ENCODE measurements around the gene SH3PXD2A. TPM values are rescaled to one million over a fixed set of nuclear protein-coding genes. Genes with fewer than 3 reads are reported as not detected.

The SH3PXD2A gene
- total and polyA plus RNA-seq, 4 experiments from 2014 or later, result 0.39 to 17.5 (median 8.9) TPM

DNA sequence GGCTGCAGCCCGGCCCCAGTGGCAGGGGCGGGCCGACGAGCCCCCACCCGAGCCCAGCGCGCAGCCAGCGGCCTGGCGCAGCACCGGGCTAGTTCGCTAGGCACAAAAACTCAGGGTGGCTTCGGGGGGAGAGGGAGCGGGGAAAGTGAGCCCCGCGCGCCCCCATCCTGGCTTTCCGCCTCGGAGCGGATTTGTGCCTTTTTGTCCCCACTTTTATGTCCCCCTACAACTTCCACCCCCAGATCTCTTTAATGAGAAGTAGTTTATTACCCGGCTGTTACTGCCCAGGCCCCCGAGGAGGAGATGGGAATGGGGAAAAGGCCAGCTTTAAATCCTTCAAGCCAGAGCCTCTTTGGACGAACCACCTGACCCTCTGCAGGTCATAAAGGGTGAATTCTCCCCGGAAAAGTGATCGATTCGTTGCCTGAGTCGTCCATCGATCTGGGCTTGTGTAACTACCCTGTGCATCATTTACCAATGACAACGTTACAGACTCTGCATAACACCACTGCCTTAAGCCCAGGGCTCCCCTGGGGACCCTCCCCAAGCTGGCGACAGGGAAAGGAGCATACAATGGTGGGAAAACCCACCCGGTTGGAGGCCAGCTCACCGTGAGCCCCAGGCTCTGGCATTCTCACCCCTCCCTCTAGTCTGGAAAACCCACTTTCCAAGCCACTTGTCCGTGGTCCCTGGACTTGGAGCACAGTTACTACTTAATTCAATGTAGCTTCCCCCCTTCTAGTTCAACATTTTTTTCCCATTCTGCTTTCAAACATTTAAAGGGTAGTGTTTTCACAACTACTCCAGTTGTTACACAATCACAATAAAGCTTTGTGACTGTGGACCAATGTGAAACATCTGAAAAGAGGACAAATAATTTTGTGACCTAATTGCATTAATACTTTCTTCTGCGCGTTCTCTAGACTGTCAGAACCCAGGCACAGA, 748 bp upstream of the SH3PXD2A start:
- intact Hi-C loops (cut with micrococcal nuclease), result loop anchor here (5.0 to 10.0 kb wide), 3 partner anchors 51 to 251 kb away; no protein-coding TSS in a partner anchor
- H3K36me3 ChIP-seq (ENCODE audit: insufficient read depth, low read length), result no peaks in the 10 kb centered on the region
- no peaks in the 10 kb centered on the region for H3K9me3 Mint-ChIP-seq
- H3K27ac Mint-ChIP-seq, result peak overlapping the region in 3 of 7 donors; percentile 29 to 71 (median 36)
- peaks cover 8 to 19% (median 14%) of the 10 kb centered on the region in 4 donors for H3K4me1 Mint-ChIP-seq
- H3K4me3 ChIP-seq (ENCODE audit: low read length in 2 of 2), result no peak overlapping the region
- H3K4me1 ChIP-seq (ENCODE audit: insufficient read depth, low read length), result peaks cover 18% of the 10 kb centered on the region
- H3K36me3 Mint-ChIP-seq, result peaks cover 0 to 9% of the 10 kb centered on the region in 2 donors
- H3K4me3 Mint-ChIP-seq, result peak overlapping the region; percentile 61 to 83 (median 74)
- CTCF ChIA-PET (ENCODE audit: partially characterized antibody), result interaction anchor here (0.7 to 3.9 kb wide), 12 partner anchors 10 to 147 kb away, joined by 3 to 101 read pairs (median 4); no protein-coding TSS in a partner anchor
- peaks cover 8% of the 10 kb centered on the region for H3K27me3 ChIP-seq (ENCODE audit: insufficient read depth, low read length)
- no peaks in the 10 kb centered on the region for H3K9me3 ChIP-seq (ENCODE audit: control insufficient read depth in 1 of 2, low read length in 2 of 2)
- no peak for DNase-seq
- H3K27ac ChIP-seq (ENCODE audit: low read depth, low read length), result no peak overlapping the region
- peaks cover 14 to 19% of the 10 kb centered on the region in 2 donors for H3K27me3 Mint-ChIP-seq
- POLR2A ChIA-PET (ENCODE audit: partially characterized antibody), result interaction anchor here (0.7 to 3.3 kb wide), 2 partner anchors 90 to 144 kb away, joined by 3 to 10 read pairs; no protein-coding TSS in a partner anchor

GRCh38 chr10:103854686-103855391, 537 bp downstream of the SH3PXD2A start:
- Mint-ChIP-seq H3K27ac (peak overlapping the region in 3 of 7 donors; percentile 23 to 81 (median 66)), H3K27me3 (peaks cover 17 to 22% of the 10 kb centered on the region in 2 donors)

GRCh38 chr10:103854265-103854685, 1.1 kb downstream of the SH3PXD2A start:
- ChIA-PET POLR2A (ENCODE audit: partially characterized antibody) (interaction anchor here (0.6 to 2.0 kb wide), 10 partner anchors 8 to 142 kb away, joined by 3 to 7 read pairs (median 4); no protein-coding TSS in a partner anchor), CTCF (ENCODE audit: partially characterized antibody) (interaction anchor here (0.6 to 4.4 kb wide), 10 partner anchors 8 to 146 kb away, joined by 3 to 45 read pairs (median 4); no protein-coding TSS in a partner anchor)
- Histone ChIP-seq H3K4me1 (ENCODE audit: insufficient read depth, low read length) (peaks cover 18% of the 10 kb centered on the region), H3K27me3 (ENCODE audit: insufficient read depth, low read length) (peaks cover 8% of the 10 kb centered on the region), H3K27ac (ENCODE audit: low read depth, low read length) (no peak overlapping the region), H3K9me3 (ENCODE audit: control insufficient read depth in 1 of 2, low read length in 2 of 2) (no peaks in the 10 kb centered on the region), H3K36me3 (ENCODE audit: insufficient read depth, low read length) (no peaks in the 10 kb centered on the region), H3K4me3 (ENCODE audit: low read length in 2 of 2) (peak overlapping the region in 1 of 2 donors; percentile 51)
- peaks cover 0 to 9% of the 10 kb centered on the region in 2 donors for H3K36me3 Mint-ChIP-seq
- peaks cover 8 to 19% (median 14%) of the 10 kb centered on the region in 4 donors for H3K4me1 Mint-ChIP-seq
- H3K27ac Mint-ChIP-seq, result peak overlapping the region in 3 of 7 donors; percentile 23 to 66 (median 55)
- no peaks in the 10 kb centered on the region for H3K9me3 Mint-ChIP-seq
- intact Hi-C loops (cut with micrococcal nuclease), result loop anchor here (10.0 kb wide), 2 partner anchors 49 to 249 kb away; no protein-coding TSS in a partner anchor
- DNase-seq, result no peak
- H3K27me3 Mint-ChIP-seq, result peaks cover 17 to 22% of the 10 kb centered on the region in 2 donors
- H3K4me3 Mint-ChIP-seq, result peak overlapping the region; percentile 83 to 91 (median 86)

More at GRCh38 chr10:103854686-103855391, 537 bp downstream of the SH3PXD2A start:
- no peak for DNase-seq
- ChIA-PET POLR2A (ENCODE audit: partially characterized antibody) (interaction anchor here (0.6 to 2.0 kb wide), 10 partner anchors 9 to 142 kb away, joined by 3 to 7 read pairs (median 4); no protein-coding TSS in a partner anchor), CTCF (ENCODE audit: partially characterized antibody) (interaction anchor here (0.6 to 4.4 kb wide), 9 partner anchors 9 to 147 kb away, joined by 3 to 45 read pairs (median 3); no protein-coding TSS in a partner anchor)
- Mint-ChIP-seq H3K9me3 (no peaks in the 10 kb centered on the region), H3K4me1 (peaks cover 8 to 19% (median 14%) of the 10 kb centered on the region in 4 donors), H3K36me3 (peaks cover 0 to 9% of the 10 kb centered on the region in 2 donors), H3K4me3 (peak overlapping the region; percentile 83 to 91 (median 86))
- intact Hi-C loops (cut with micrococcal nuclease), result loop anchor here (5.0 to 10.0 kb wide), 3 partner anchors 50 to 250 kb away; no protein-coding TSS in a partner anchor
- H3K9me3 ChIP-seq (ENCODE audit: control insufficient read depth in 1 of 2, low read length in 2 of 2), result no peaks in the 10 kb centered on the region
- H3K27me3 ChIP-seq (ENCODE audit: insufficient read depth, low read length), result peaks cover 8% of the 10 kb centered on the region
- H3K27ac ChIP-seq (ENCODE audit: low read depth, low read length), result no peak overlapping the region
- no peaks in the 10 kb centered on the region for H3K36me3 ChIP-seq (ENCODE audit: insufficient read depth, low read length)
- peak overlapping the region in 1 of 2 donors; percentile 51 for H3K4me3 ChIP-seq (ENCODE audit: low read length in 2 of 2)
- peaks cover 18% of the 10 kb centered on the region for H3K4me1 ChIP-seq (ENCODE audit: insufficient read depth, low read length)

GRCh38 chr10:103853428-103854264, 1.7 kb downstream of the SH3PXD2A start:
- no peak for DNase-seq
- peak overlapping the region; percentile 83 to 91 (median 86) for H3K4me3 Mint-ChIP-seq
- Histone ChIP-seq H3K4me3 (ENCODE audit: low read length in 2 of 2) (no peak overlapping the region), H3K27me3 (ENCODE audit: insufficient read depth, low read length) (peaks cover 8% of the 10 kb centered on the region), H3K36me3 (ENCODE audit: insufficient read depth, low read length) (no peaks in the 10 kb centered on the region), H3K9me3 (ENCODE audit: control insufficient read depth in 1 of 2, low read length in 2 of 2) (no peaks in the 10 kb centered on the region), H3K4me1 (ENCODE audit: insufficient read depth, low read length) (peaks cover 18% of the 10 kb centered on the region), H3K27ac (ENCODE audit: low read depth, low read length) (no peak overlapping the region)
- no peaks in the 10 kb centered on the region for H3K9me3 Mint-ChIP-seq
- intact Hi-C loops (cut with micrococcal nuclease), result loop anchor here (10.0 kb wide), 2 partner anchors 49 to 249 kb away; no protein-coding TSS in a partner anchor
- CTCF ChIA-PET (ENCODE audit: partially characterized antibody), result interaction anchor here (0.9 to 4.4 kb wide), 8 partner anchors 7 to 168 kb away, joined by 3 to 45 read pairs (median 7); no protein-coding TSS in a partner anchor
- peaks cover 17 to 22% of the 10 kb centered on the region in 2 donors for H3K27me3 Mint-ChIP-seq
- peaks cover 0 to 9% of the 10 kb centered on the region in 2 donors for H3K36me3 Mint-ChIP-seq
- POLR2A ChIA-PET (ENCODE audit: partially characterized antibody), result interaction anchor here (1.0 to 2.0 kb wide), 3 partner anchors 90 to 139 kb away, joined by 3 to 5 read pairs (median 4); no protein-coding TSS in a partner anchor
- peaks cover 8 to 20% (median 14%) of the 10 kb centered on the region in 4 donors for H3K4me1 Mint-ChIP-seq
- peak overlapping the region in 2 of 7 donors; percentile 23 to 55 for H3K27ac Mint-ChIP-seq

- no peak for DNase-seq
- H3K27ac Mint-ChIP-seq, result no peak overlapping the region
- no peaks in the 10 kb centered on the region for H3K36me3 ChIP-seq (ENCODE audit: insufficient read depth, low read length)
- H3K27me3 Mint-ChIP-seq, result peaks cover 17 to 22% of the 10 kb centered on the region in 2 donors
- no peak overlapping the region for H3K27ac ChIP-seq (ENCODE audit: low read depth, low read length)
- peaks cover 21% of the 10 kb centered on the region for H3K4me1 ChIP-seq (ENCODE audit: insufficient read depth, low read length)
- H3K4me1 Mint-ChIP-seq, result peaks cover 8 to 25% (median 16%) of the 10 kb centered on the region in 4 donors
- H3K4me3 ChIP-seq (ENCODE audit: low read length in 2 of 2), result no peak overlapping the region
- H3K9me3 ChIP-seq (ENCODE audit: control insufficient read depth in 1 of 2, low read length in 2 of 2), result no peaks in the 10 kb centered on the region
- H3K27me3 ChIP-seq (ENCODE audit: insufficient read depth, low read length), result peaks cover 8% of the 10 kb centered on the region
- no peaks in the 10 kb centered on the region for H3K9me3 Mint-ChIP-seq
- POLR2A ChIA-PET (ENCODE audit: partially characterized antibody), result no interaction called here
- H3K36me3 Mint-ChIP-seq, result peaks cover 0 to 9% of the 10 kb centered on the region in 2 donors
- intact Hi-C loops (cut with micrococcal nuclease), result loop anchor here (10.0 kb wide), 2 partner anchors 48 to 248 kb away; no protein-coding TSS in a partner anchor
- H3K4me3 Mint-ChIP-seq, result no peak overlapping the region
- CTCF ChIA-PET (ENCODE audit: partially characterized antibody), result interaction anchor here (0.8 to 4.4 kb wide), 6 partner anchors 37 to 167 kb away, joined by 3 to 45 read pairs (median 6); no protein-coding TSS in a partner anchor
Measured at GRCh38 chr10:103852856-103853255, 2.5 kb downstream of the SH3PXD2A start.
